Measurements from ENCODE around the gene ACSL5. TPM values are rescaled to one million over a fixed set of nuclear protein-coding genes. Genes with fewer than 3 reads are reported as not detected.

The ACSL5 gene
- total and polyA plus RNA-seq, 2 donors (not counting 1 experiment from before 2014, with no cell fraction given), result 31.5 to 36.2 TPM

GRCh38 chr10:112421731-112422130 lies 47.8 kb downstream of the ACSL5 start:
- Mint-ChIP-seq H3K27me3 (no peaks in the 10 kb centered on the region), H3K27ac (no peak overlapping the region), H3K4me3 (no peak overlapping the region), H3K9me3 (ENCODE audit: insufficient read depth) (no peaks in the 10 kb centered on the region), H3K4me1 (no peaks in the 10 kb centered on the region)
- WGBS (ENCODE audit: insufficient coverage), result 100% methylated on average over 2 of the region's 3 CpGs
- H3K9ac ChIP-seq (ENCODE audit: low read length), result no peak overlapping the region
- CTCF ChIA-PET, result no interaction called here
- no peak overlapping the region for H2AFZ ChIP-seq (ENCODE audit: insufficient read depth, low read depth, low read length, poor library complexity, severe bottlenecking)
- TF ChIP-seq EZH2 (IDR thresholded peaks at IDR 0.05; ENCODE audit: borderline replicate concordance, insufficient read depth, low read depth, low read length, poor library complexity, severe bottlenecking) (no peak), CTCF (IDR thresholded peaks at IDR 0.05) (no peak)
- POLR2A ChIA-PET, result no interaction called here
- no peak overlapping the region for H3K4me2 ChIP-seq (replicated peaks; ENCODE audit: low read depth, low read length, poor library complexity, severe bottlenecking)
- no peaks in the 10 kb centered on the region for H3K4me1 ChIP-seq (ENCODE audit: control insufficient read depth in 2 of 2, insufficient read depth in 2 of 2, low read length in 2 of 2)
- H3K79me2 ChIP-seq (ENCODE audit: control insufficient read depth, insufficient read depth, low read length), result no peaks in the 10 kb centered on the region
- H3K36me3 ChIP-seq (replicated peaks in 1 of 2; ENCODE audit: control extremely low read depth in 1 of 2, control insufficient read depth in 1 of 2, extremely low read depth in 1 of 2, insufficient read depth in 2 of 2, low read length in 1 of 2), result peaks cover 28 to 67% of the 10 kb centered on the region in 2 experiments
- no peaks in the 10 kb centered on the region for H3K9me3 ChIP-seq (ENCODE audit: control extremely low read depth in 1 of 3, control insufficient read depth in 2 of 3, insufficient read depth in 1 of 3, low read length in 2 of 3)
- no peaks in the 10 kb centered on the region for H4K20me1 ChIP-seq (ENCODE audit: control insufficient read depth, insufficient read depth, low read length, poor library complexity, severe bottlenecking)
- H3K27me3 ChIP-seq (replicated peaks in 1 of 4; ENCODE audit: control extremely low read depth in 1 of 4, control insufficient read depth in 3 of 4, insufficient read depth in 4 of 4, low read length in 3 of 4), result no peaks in the 10 kb centered on the region
- intact Hi-C loops (cut with micrococcal nuclease), result no loop called here
- H3K27ac ChIP-seq (ENCODE audit: low read length in 2 of 2), result no peak overlapping the region
- no peak for ATAC-seq (ENCODE audit: low read depth)
- no peak for DNase-seq
- no peak overlapping the region for H3K4me3 ChIP-seq (ENCODE audit: control extremely low read depth in 1 of 5, extremely low read depth in 1 of 5, insufficient read depth in 1 of 5, low read depth in 2 of 5, low read length in 4 of 5)

GRCh38 chr10:112424651-112425050 lies 50.7 kb downstream of the ACSL5 start:
- Mint-ChIP-seq H3K4me1 (peaks cover 10% of the 10 kb centered on the region), H3K9me3 (ENCODE audit: insufficient read depth) (no peaks in the 10 kb centered on the region), H3K4me3 (no peak overlapping the region), H3K27me3 (no peaks in the 10 kb centered on the region), H3K27ac (no peak overlapping the region)
- CTCF ChIA-PET, result interaction anchor here (1.2 to 1.8 kb wide), 2 partner anchors 11 to 48 kb away, joined by 3 to 8 read pairs; no protein-coding TSS in a partner anchor
- Histone ChIP-seq H4K20me1 (ENCODE audit: control insufficient read depth, insufficient read depth, low read length, poor library complexity, severe bottlenecking) (no peaks in the 10 kb centered on the region), H3K4me3 (ENCODE audit: control extremely low read depth in 1 of 5, extremely low read depth in 1 of 5, insufficient read depth in 1 of 5, low read depth in 2 of 5, low read length in 4 of 5) (no peak overlapping the region), H3K9ac (ENCODE audit: low read length) (no peak overlapping the region), H2AFZ (ENCODE audit: insufficient read depth, low read depth, low read length, poor library complexity, severe bottlenecking) (no peak overlapping the region), H3K36me3 (replicated peaks in 1 of 2; ENCODE audit: control extremely low read depth in 1 of 2, control insufficient read depth in 1 of 2, extremely low read depth in 1 of 2, insufficient read depth in 2 of 2, low read length in 1 of 2) (peaks cover 24 to 77% of the 10 kb centered on the region in 2 experiments), H3K79me2 (ENCODE audit: control insufficient read depth, insufficient read depth, low read length) (no peaks in the 10 kb centered on the region), H3K9me3 (ENCODE audit: control extremely low read depth in 1 of 3, control insufficient read depth in 2 of 3, insufficient read depth in 1 of 3, low read length in 2 of 3) (no peaks in the 10 kb centered on the region), H3K27ac (ENCODE audit: low read length in 2 of 2) (no peak overlapping the region), H3K27me3 (replicated peaks in 1 of 4; ENCODE audit: control extremely low read depth in 1 of 4, control insufficient read depth in 3 of 4, insufficient read depth in 4 of 4, low read length in 3 of 4) (no peaks in the 10 kb centered on the region), H3K4me2 (replicated peaks; ENCODE audit: low read depth, low read length, poor library complexity, severe bottlenecking) (no peak overlapping the region), H3K4me1 (ENCODE audit: control insufficient read depth in 2 of 2, insufficient read depth in 2 of 2, low read length in 2 of 2) (peaks cover 3 to 5% of the 10 kb centered on the region in 2 donors)
- DNase-seq, result no peak
- POLR2A ChIA-PET, result interaction anchor here (0.7 kb wide), 1 partner anchor 1766 kb away, joined by 5 read pairs; no protein-coding TSS in a partner anchor
- TF ChIP-seq CTCF (IDR thresholded peaks at IDR 0.05) (no peak), EZH2 (IDR thresholded peaks at IDR 0.05; ENCODE audit: borderline replicate concordance, insufficient read depth, low read depth, low read length, poor library complexity, severe bottlenecking) (no peak)
- intact Hi-C loops (cut with micrococcal nuclease), result no loop called here
- ATAC-seq (ENCODE audit: low read depth), result no peak
- no CpG with 5 or more reads among the region's 2 CpGs for WGBS (ENCODE audit: insufficient coverage)

All from B cell (primary cell).